Loucy (cell line): ENCODE data around the gene EFCAB5.

Experiments
- CTCF ChIP-seq: fragments of 200-600 bp; sonication (generic); conservative IDR thresholded peaks from 2 replicates; pipeline ENCODE4 v1.5.1; 2014; ENCODE audit warnings: mild to moderate bottlenecking, antibody characterized with exemption, low read length
- EZH2phosphoT487 ChIP-seq: fragments of 200-600 bp; IDR thresholded peaks from 2 replicates; pipeline ENCODE4 v1.6.1; 2018; ENCODE audit warnings: antibody characterized with exemption, mild to moderate bottlenecking, moderate library complexity, borderline replicate concordance

GRCh38 chr17:29949696-29950095, 8.3 kb downstream of the EFCAB5 start:
- TF ChIP-seq CTCF (no peak), EZH2phosphoT487 (no peak)
